LNCAP (cell line): Measurements from ENCODE around the gene IRS1.

ENCODE experiments used
- CTCF ChIP-seq: fragments of 450-650 bp; IDR thresholded peaks from 2 replicates; pipeline ENCODE4 v1.5.1; 2017; ENCODE audit warnings: mild to moderate bottlenecking

IRS1 gene

GRCh38 chr2:226712941-226713340 lies 86.7 kb downstream of the IRS1 start:
- TF ChIP-seq CTCF: no peak

GRCh38 chr2:226711606-226712296 lies 87.9 kb downstream of the IRS1 start:
- no peak for TF ChIP-seq CTCF

- TF ChIP-seq CTCF: no peak
Observed at GRCh38 chr2:226707499-226707898, 92.1 kb downstream of the IRS1 start.

GRCh38 chr2:226705965-226706364 lies 93.7 kb downstream of the IRS1 start:
- TF ChIP-seq CTCF: no peak

GRCh38 chr2:226705133-226705886 lies 94.3 kb downstream of the IRS1 start:
- no peak for TF ChIP-seq CTCF

GRCh38 chr2:226703514-226703913 lies 96.1 kb downstream of the IRS1 start:
- no peak for TF ChIP-seq CTCF

GRCh38 chr2:226702376-226702775 lies 97.2 kb downstream of the IRS1 start:
- no peak for TF ChIP-seq CTCF
